ENCODE data around the gene REEP3. TPM values are rescaled to one million over a fixed set of nuclear protein-coding genes. Genes with fewer than 3 reads are reported as not detected.

The REEP3 gene
- polyA plus RNA-seq, 1 donor from 2014 or later, result 6.9 TPM

GRCh38 chr10:63600540-63600939 lies 79.3 kb downstream of the REEP3 start:
- no peaks in the 10 kb centered on the region for H3K9me2 ChIP-seq (ENCODE audit: insufficient read depth, low read length)
- no peaks in the 10 kb centered on the region for H4K20me1 ChIP-seq (ENCODE audit: insufficient read depth)
- TF ChIP-seq, protein P1, sequence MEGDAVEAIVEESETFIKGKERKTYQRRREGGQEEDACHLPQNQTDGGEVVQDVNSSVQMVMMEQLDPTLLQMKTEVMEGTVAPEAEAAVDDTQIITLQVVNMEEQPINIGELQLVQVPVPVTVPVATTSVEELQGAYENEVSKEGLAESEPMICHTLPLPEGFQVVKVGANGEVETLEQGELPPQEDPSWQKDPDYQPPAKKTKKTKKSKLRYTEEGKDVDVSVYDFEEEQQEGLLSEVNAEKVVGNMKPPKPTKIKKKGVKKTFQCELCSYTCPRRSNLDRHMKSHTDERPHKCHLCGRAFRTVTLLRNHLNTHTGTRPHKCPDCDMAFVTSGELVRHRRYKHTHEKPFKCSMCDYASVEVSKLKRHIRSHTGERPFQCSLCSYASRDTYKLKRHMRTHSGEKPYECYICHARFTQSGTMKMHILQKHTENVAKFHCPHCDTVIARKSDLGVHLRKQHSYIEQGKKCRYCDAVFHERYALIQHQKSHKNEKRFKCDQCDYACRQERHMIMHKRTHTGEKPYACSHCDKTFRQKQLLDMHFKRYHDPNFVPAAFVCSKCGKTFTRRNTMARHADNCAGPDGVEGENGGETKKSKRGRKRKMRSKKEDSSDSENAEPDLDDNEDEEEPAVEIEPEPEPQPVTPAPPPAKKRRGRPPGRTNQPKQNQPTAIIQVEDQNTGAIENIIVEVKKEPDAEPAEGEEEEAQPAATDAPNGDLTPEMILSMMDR (IDR thresholded peaks at IDR 0.05; ENCODE audit: poor library complexity, severe bottlenecking), result no peak
- TF ChIP-seq POLR2AphosphoS5 (IDR thresholded peaks at IDR 0.05), result no peak
- TF ChIP-seq SMC3 (conservative IDR thresholded peaks at IDR 0.05; ENCODE audit: poor library complexity), result no peak
- no peak for TF ChIP-seq TAF1 (IDR thresholded peaks at IDR 0.05; ENCODE audit: low read depth)
- no peak for TF ChIP-seq EZH2 (IDR thresholded peaks at IDR 0.05; ENCODE audit: borderline replicate concordance, insufficient read depth, low read length, poor library complexity, severe bottlenecking)
- TF ChIP-seq, protein P2, sequence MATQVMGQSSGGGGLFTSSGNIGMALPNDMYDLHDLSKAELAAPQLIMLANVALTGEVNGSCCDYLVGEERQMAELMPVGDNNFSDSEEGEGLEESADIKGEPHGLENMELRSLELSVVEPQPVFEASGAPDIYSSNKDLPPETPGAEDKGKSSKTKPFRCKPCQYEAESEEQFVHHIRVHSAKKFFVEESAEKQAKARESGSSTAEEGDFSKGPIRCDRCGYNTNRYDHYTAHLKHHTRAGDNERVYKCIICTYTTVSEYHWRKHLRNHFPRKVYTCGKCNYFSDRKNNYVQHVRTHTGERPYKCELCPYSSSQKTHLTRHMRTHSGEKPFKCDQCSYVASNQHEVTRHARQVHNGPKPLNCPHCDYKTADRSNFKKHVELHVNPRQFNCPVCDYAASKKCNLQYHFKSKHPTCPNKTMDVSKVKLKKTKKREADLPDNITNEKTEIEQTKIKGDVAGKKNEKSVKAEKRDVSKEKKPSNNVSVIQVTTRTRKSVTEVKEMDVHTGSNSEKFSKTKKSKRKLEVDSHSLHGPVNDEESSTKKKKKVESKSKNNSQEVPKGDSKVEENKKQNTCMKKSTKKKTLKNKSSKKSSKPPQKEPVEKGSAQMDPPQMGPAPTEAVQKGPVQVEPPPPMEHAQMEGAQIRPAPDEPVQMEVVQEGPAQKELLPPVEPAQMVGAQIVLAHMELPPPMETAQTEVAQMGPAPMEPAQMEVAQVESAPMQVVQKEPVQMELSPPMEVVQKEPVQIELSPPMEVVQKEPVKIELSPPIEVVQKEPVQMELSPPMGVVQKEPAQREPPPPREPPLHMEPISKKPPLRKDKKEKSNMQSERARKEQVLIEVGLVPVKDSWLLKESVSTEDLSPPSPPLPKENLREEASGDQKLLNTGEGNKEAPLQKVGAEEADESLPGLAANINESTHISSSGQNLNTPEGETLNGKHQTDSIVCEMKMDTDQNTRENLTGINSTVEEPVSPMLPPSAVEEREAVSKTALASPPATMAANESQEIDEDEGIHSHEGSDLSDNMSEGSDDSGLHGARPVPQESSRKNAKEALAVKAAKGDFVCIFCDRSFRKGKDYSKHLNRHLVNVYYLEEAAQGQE (IDR thresholded peaks at IDR 0.05; ENCODE audit: borderline replicate concordance), result no peak
- TF ChIP-seq RAD21 (conservative IDR thresholded peaks at IDR 0.05), result no peak
- TF ChIP-seq MXI1 (conservative IDR thresholded peaks at IDR 0.05; ENCODE audit: poor library complexity, severe bottlenecking), result no peak
- TF ChIP-seq EP300 (conservative IDR thresholded peaks at IDR 0.05; ENCODE audit: poor library complexity, severe bottlenecking), result no peak
- H3K27ac ChIP-seq (ENCODE audit: low read length), result no peak overlapping the region
- no peak overlapping the region for H3K4me3 ChIP-seq (ENCODE audit: low read length)
- H3K27me3 ChIP-seq (ENCODE audit: insufficient read depth, low read depth, low read length), result no peaks in the 10 kb centered on the region
- no peaks in the 10 kb centered on the region for H3K36me3 ChIP-seq (ENCODE audit: insufficient read depth, low read length)
- no peaks in the 10 kb centered on the region for H3K79me2 ChIP-seq (replicated peaks; ENCODE audit: insufficient read depth, low read length)
- H3K9ac ChIP-seq (ENCODE audit: low read length), result no peak overlapping the region
- H3K4me2 ChIP-seq (ENCODE audit: low read length), result no peak overlapping the region
- no peaks in the 10 kb centered on the region for H3F3A ChIP-seq (ENCODE audit: insufficient read depth, low read length, poor library complexity, severe bottlenecking)
- H3K9me3 ChIP-seq (ENCODE audit: low read length), result no peaks in the 10 kb centered on the region
- no peak overlapping the region for H2AFZ ChIP-seq (ENCODE audit: low read depth, low read length)

DNA sequence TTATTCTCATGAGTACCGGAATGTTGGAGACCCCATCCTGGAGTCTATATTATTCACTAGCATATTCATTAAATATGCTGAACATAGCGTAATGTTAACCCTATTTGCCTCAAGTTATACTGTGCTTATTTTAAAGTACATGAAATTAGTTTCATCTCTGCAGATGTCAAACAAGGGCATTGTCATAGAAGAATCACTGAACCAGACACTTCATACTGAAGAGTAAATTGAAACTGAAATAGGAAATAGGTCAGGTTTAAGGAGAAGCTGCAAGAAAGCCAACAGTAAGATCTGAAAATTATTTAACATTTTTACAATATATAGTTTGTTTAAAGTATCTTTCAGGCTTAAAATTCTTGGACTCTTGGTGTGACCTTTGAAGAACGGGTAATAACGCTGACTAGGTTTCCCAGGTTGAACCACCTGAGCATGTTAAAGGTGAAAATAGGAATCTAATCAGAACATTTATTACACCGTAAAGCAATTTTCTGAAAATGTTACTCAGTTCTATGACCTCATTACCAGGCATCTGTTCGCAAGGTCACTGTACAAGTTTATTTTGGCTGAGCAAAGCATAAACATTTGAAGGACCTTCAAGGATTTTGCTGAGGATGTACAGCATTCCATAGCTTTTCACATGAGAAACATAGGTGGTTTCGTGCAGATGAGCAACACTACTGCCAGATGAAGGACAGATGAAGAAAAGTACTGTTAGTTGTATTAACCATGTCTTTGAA lies 82.7 kb downstream of the REEP3 start:
- Histone ChIP-seq H3K36me3 (ENCODE audit: insufficient read depth, low read length) (no peaks in the 10 kb centered on the region), H3K4me3 (ENCODE audit: low read length) (no peak overlapping the region), H3K4me2 (ENCODE audit: low read length) (no peak overlapping the region), H3K9ac (ENCODE audit: low read length) (no peak overlapping the region), H3K27me3 (ENCODE audit: insufficient read depth, low read depth, low read length) (no peaks in the 10 kb centered on the region), H3F3A (ENCODE audit: insufficient read depth, low read length, poor library complexity, severe bottlenecking) (no peaks in the 10 kb centered on the region), H3K27ac (ENCODE audit: low read length) (no peak overlapping the region), H2AFZ (ENCODE audit: low read depth, low read length) (no peak overlapping the region), H3K9me3 (ENCODE audit: low read length) (no peaks in the 10 kb centered on the region), H3K79me2 (replicated peaks; ENCODE audit: insufficient read depth, low read length) (no peaks in the 10 kb centered on the region), H4K20me1 (ENCODE audit: insufficient read depth) (no peaks in the 10 kb centered on the region), H3K9me2 (ENCODE audit: insufficient read depth, low read length) (no peaks in the 10 kb centered on the region)
- TF ChIP-seq TAF1 (IDR thresholded peaks at IDR 0.05; ENCODE audit: low read depth) (no peak), EZH2 (IDR thresholded peaks at IDR 0.05; ENCODE audit: borderline replicate concordance, insufficient read depth, low read length, poor library complexity, severe bottlenecking) (no peak), SMC3 (conservative IDR thresholded peaks at IDR 0.05; ENCODE audit: poor library complexity) (no peak), RAD21 (conservative IDR thresholded peaks at IDR 0.05) (no peak)
- TF ChIP-seq, protein P1 (IDR thresholded peaks at IDR 0.05; ENCODE audit: poor library complexity, severe bottlenecking), result no peak
